BJ (cell line): ENCODE results near the gene TSSK2. TPM values are rescaled to one million over a fixed set of nuclear protein-coding genes. Genes with fewer than 3 reads are reported as not detected.

ENCODE experiments used
- CTCF ChIA-PET: fragments of 350-600 bp; formaldehyde crosslinking; extraction: SDS; loops from one replicate; lab custom pipeline; 2021; ENCODE audit warnings: antibody characterized with exemption, inconsistent platforms; lab: Yijun Ruan, JAX
- POLR2A ChIA-PET: fragments of 300-600 bp; sonication (Branson Sonifier 250); formaldehyde crosslinking; extraction: SDS; loops from one replicate; lab custom pipeline; 2021; ENCODE audit warnings: antibody characterized with exemption; lab: Charles Lee
- DNase-seq: peaks from one replicate; pipeline ENCODE4 v3.0.0-alpha.2; 2011; ENCODE audit warnings: low read depth
- H3K27me3 ChIP-seq: 2 replicates; pipeline ENCODE4 v1.6.0; 2011; ENCODE audit warnings: low read length; ENCODE audit not compliant: control insufficient read depth, insufficient read depth
- H3K36me3 ChIP-seq: 2 replicates; pipeline ENCODE4 v1.5.1; 2011; ENCODE audit warnings: low read length; ENCODE audit not compliant: control insufficient read depth, insufficient read depth
- H3K4me3 ChIP-seq: 2 replicates; pipeline ENCODE4 v1.5.1; 2011; ENCODE audit warnings: low read depth, mild to moderate bottlenecking, control low read depth, low read length
- CTCF ChIP-seq: IDR thresholded peaks from 2 replicates; pipeline ENCODE4 v1.5.1; 2011; ENCODE audit warnings: low read depth, mild to moderate bottlenecking, control low read depth, inconsistent platforms, low read length, moderate library complexity; ENCODE audit not compliant: insufficient read depth
- polyA plus RNA-seq: library from polyadenylated mRNA; depleted of rRNA; stranded (reverse); fragments of >200 nt; gene quantifications from 2 replicates; pipeline ENCODE4 v1.2.3, GENCODE V29; 2011

The TSSK2 gene
- polyA plus RNA-seq, 1 experiment, result not detected

GRCh38 chr22:19132153-19132552, 1.0 kb downstream of the TSSK2 start:
- Histone ChIP-seq H3K36me3 (peaks cover 22% of the 10 kb centered on the region), H3K4me3 (no peak overlapping the region), H3K27me3 (no peaks in the 10 kb centered on the region)
- ChIA-PET POLR2A (no interaction called here), CTCF (interaction anchor here (3.5 kb wide), 1 partner anchor 12 kb away, joined by 16 read pairs; the partner anchor contains the start of gene ESS2)
- DNase-seq, result no peak
- no peak for TF ChIP-seq CTCF

- H3K36me3 ChIP-seq, result peaks cover 28% of the 10 kb centered on the region
These were observed 1.7 kb downstream of the TSSK2 start for GRCh38 chr22:19132693-19133400.

GRCh38 chr22:19133561-19133960, 2.5 kb downstream of the TSSK2 start:
- no peak for DNase-seq
- ChIA-PET CTCF (interaction anchor here (3.1 kb wide), 1 partner anchor 11 kb away, joined by 13 read pairs; the partner anchor contains the start of gene ESS2), POLR2A (no interaction called here)
- no peak for TF ChIP-seq CTCF
- Histone ChIP-seq H3K36me3 (peaks cover 36% of the 10 kb centered on the region), H3K27me3 (no peaks in the 10 kb centered on the region), H3K4me3 (no peak overlapping the region)

More at GRCh38 chr22:19132693-19133400, 1.7 kb downstream of the TSSK2 start:
- CTCF ChIA-PET, result interaction anchor here (3.5 kb wide), 1 partner anchor 12 kb away, joined by 16 read pairs; the partner anchor contains the start of gene ESS2
- no peak for TF ChIP-seq CTCF
- Histone ChIP-seq H3K27me3 (no peaks in the 10 kb centered on the region), H3K4me3 (no peak overlapping the region)
- POLR2A ChIA-PET, result no interaction called here
- DNase-seq, result no peak

GRCh38 chr22:19134176-19134831, 3.2 kb downstream of the TSSK2 start:
- POLR2A ChIA-PET, result no interaction called here
- CTCF ChIA-PET, result interaction anchor here (3.1 kb wide), 1 partner anchor 10 kb away, joined by 13 read pairs; the partner anchor contains the start of gene ESS2
- DNase-seq, result no peak
- no peak for TF ChIP-seq CTCF
- Histone ChIP-seq H3K36me3 (peaks cover 43% of the 10 kb centered on the region), H3K4me3 (no peak overlapping the region), H3K27me3 (no peaks in the 10 kb centered on the region)

GRCh38 chr22:19134874-19135273, 3.8 kb downstream of the TSSK2 start:
- DNase-seq, result no peak
- no peak overlapping the region for H3K4me3 ChIP-seq
- H3K27me3 ChIP-seq, result no peaks in the 10 kb centered on the region
- ChIA-PET CTCF (interaction anchor here (3.1 kb wide), 1 partner anchor 10 kb away, joined by 13 read pairs; the partner anchor contains the start of gene ESS2), POLR2A (no interaction called here)
- H3K36me3 ChIP-seq, result peaks cover 48% of the 10 kb centered on the region
- TF ChIP-seq CTCF, result no peak
